ELF-1 (cell line): ENCODE measurements around the gene S100A10.

Experiments used
- DNase-seq: peaks from one replicate; pipeline ENCODE4 v3.0.0-alpha.2; 2016; ENCODE audit warnings: low read depth, low spot score

The S100A10 gene

GRCh38 chr1:151936653-151937052, 57.0 kb downstream of the S100A10 start:
- peak; percentile 47 for DNase-seq

GRCh38 chr1:151935894-151936602, 57.6 kb downstream of the S100A10 start:
- no peak for DNase-seq

- DNase-seq = peak; percentile 22
These were observed 58.5 kb downstream of the S100A10 start for GRCh38 chr1:151935154-151935553.

GRCh38 chr1:151934048-151934493, 59.6 kb downstream of the S100A10 start:
- peak; percentile 67 for DNase-seq
